ENCODE results near the gene RELN. TPM values are rescaled to one million over a fixed set of nuclear protein-coding genes. Genes with fewer than 3 reads are reported as not detected.

RELN gene
- total RNA-seq, 1 donor from 2014 or later: not detected

DNA sequence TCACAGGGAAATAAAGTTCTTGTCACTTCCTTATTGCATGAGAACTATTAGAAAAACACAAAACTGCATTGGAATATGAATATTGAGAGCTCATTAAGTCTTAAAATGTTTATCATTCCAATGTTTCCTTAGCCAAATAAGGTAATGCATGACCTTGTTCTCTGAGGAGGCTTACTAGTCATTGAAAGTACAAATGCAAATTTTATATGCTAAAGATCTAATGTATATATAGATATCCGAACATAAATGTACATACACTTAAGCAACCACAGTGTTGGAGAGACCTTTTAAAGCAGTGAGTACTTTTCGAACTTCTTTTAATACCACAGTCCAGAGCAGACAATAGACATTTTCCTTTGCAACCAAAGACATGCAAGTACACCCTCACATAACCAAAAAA is 96.1 kb downstream of the RELN start:
- no peaks in the 10 kb centered on the region for H3K27me3 Mint-ChIP-seq (ENCODE audit: insufficient read depth)
- no peaks in the 10 kb centered on the region for H3K36me3 Mint-ChIP-seq (ENCODE audit: low read depth)
- no peak overlapping the region for H3K4me3 Mint-ChIP-seq
- no peak overlapping the region for H3K27ac Mint-ChIP-seq
- intact Hi-C loops (cut with micrococcal nuclease): no loop called here
- H3K4me1 Mint-ChIP-seq (ENCODE audit: low read depth): no peaks in the 10 kb centered on the region
- H3K9me3 Mint-ChIP-seq: peaks cover 3% of the 10 kb centered on the region
- no peak for DNase-seq (ENCODE audit: low spot score)

- Mint-ChIP-seq H3K36me3 (ENCODE audit: low read depth) (no peaks in the 10 kb centered on the region), H3K4me1 (ENCODE audit: low read depth) (no peaks in the 10 kb centered on the region), H3K27me3 (ENCODE audit: insufficient read depth) (no peaks in the 10 kb centered on the region), H3K4me3 (no peak overlapping the region), H3K27ac (no peak overlapping the region), H3K9me3 (no peaks in the 10 kb centered on the region)
- intact Hi-C loops (cut with micrococcal nuclease): no loop called here
- no peak for DNase-seq (ENCODE audit: low spot score)
These were observed 100.0 kb downstream of the RELN start for GRCh38 chr7:103889451-103889850.

DNA sequence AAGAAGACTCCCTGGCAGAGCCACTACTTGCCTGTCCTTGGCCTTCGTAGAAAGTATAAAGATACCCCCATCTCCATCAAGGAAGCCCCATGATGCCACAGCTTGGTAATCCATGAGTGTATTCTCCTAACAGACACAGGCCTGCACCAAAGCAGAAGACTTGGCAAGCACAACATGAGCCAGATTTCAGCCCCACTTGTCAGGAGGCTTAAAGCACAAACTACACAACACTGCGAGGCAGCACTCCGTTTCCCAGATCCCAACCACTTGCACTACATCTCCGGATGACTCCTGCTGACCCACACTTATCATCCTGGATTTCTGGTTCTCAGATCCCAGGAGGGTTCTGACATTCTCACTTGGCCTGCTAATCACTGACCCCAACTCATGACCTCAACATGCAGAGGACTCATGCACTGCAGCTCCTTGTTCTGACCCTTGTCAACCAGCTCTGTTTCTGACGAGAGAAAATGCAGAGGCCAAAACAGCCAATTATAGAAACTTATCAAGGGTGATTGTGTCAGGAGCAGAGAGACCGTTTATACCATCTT is 100.8 kb downstream of the RELN start:
- intact Hi-C loops (cut with micrococcal nuclease): no loop called here
- H3K27me3 Mint-ChIP-seq (ENCODE audit: insufficient read depth): no peaks in the 10 kb centered on the region
- no peaks in the 10 kb centered on the region for H3K9me3 Mint-ChIP-seq

GRCh38 chr7:103887853-103888602 is 101.4 kb downstream of the RELN start:
- H3K4me1 Mint-ChIP-seq (ENCODE audit: low read depth): no peaks in the 10 kb centered on the region
- H3K4me3 Mint-ChIP-seq: no peak overlapping the region
- no peak for DNase-seq (ENCODE audit: low spot score)
- no peaks in the 10 kb centered on the region for H3K36me3 Mint-ChIP-seq (ENCODE audit: low read depth)
- no peaks in the 10 kb centered on the region for H3K27me3 Mint-ChIP-seq (ENCODE audit: insufficient read depth)
- no peak overlapping the region for H3K27ac Mint-ChIP-seq
- intact Hi-C loops (cut with micrococcal nuclease): no loop called here
- H3K9me3 Mint-ChIP-seq: no peaks in the 10 kb centered on the region

More for the DNA sequence above, 100.8 kb downstream of the RELN start:
- no peaks in the 10 kb centered on the region for H3K4me1 Mint-ChIP-seq (ENCODE audit: low read depth)
- no peak for DNase-seq (ENCODE audit: low spot score)
- H3K27ac Mint-ChIP-seq: no peak overlapping the region
- H3K36me3 Mint-ChIP-seq (ENCODE audit: low read depth): no peaks in the 10 kb centered on the region
- H3K4me3 Mint-ChIP-seq: no peak overlapping the region

DNA sequence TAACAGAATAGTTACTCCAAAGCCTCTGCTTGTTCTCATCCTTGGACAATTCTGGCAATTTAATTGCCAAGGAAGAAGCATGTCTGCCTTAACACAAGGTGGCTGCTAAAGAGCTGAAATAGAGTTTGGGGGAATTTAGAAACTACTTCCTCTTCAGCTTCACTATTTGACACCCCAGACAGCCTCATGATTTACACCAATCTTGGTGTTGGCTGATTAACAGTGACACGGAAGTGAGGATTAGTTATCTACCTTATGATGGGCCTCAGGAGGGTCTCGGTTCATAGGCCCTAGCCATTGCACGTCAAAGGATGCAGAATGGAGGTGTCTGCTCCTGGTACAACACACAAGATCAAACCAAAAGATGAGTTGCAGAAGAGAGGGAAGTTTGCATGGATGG is 102.4 kb downstream of the RELN start:
- intact Hi-C loops (cut with micrococcal nuclease): no loop called here
- no peak overlapping the region for H3K27ac Mint-ChIP-seq
- no peaks in the 10 kb centered on the region for H3K36me3 Mint-ChIP-seq (ENCODE audit: low read depth)
- H3K27me3 Mint-ChIP-seq (ENCODE audit: insufficient read depth): no peaks in the 10 kb centered on the region
- no peaks in the 10 kb centered on the region for H3K4me1 Mint-ChIP-seq (ENCODE audit: low read depth)
- DNase-seq (ENCODE audit: low spot score): no peak
- no peaks in the 10 kb centered on the region for H3K9me3 Mint-ChIP-seq
- H3K4me3 Mint-ChIP-seq: no peak overlapping the region

DNA sequence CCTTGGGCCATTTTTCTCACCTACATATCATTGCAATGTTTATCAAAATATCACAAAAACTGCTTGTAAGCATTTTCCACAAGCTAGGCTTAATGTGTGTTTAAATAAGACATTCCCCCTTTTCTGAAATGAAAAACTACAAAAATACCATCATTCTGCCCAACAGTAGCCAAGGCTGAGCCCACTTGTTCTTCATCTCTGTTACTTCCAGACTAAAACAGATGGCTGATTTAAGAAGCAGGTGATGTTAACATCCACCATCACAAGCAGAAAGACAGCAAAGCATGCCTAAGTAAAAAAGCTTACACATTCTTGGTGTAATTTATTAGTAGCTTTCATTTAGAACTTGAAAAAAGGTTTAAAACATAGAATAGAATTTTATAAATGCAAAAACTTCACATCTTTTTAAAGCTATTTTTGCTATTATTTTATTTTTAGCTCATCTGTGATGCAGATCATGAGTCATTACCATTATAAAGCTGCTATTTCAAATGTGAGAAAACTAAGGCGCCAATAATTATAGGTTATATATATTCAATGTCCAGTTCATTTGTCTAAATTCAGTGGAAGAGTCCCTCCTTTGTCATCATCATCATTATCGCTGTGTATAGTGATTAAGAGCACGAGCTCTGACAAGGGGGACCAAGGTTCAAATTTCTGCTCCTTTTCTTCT is 109.4 kb downstream of the RELN start:
- H3K27ac Mint-ChIP-seq: no peak overlapping the region
- no peaks in the 10 kb centered on the region for H3K4me1 Mint-ChIP-seq (ENCODE audit: low read depth)
- intact Hi-C loops (cut with micrococcal nuclease): no loop called here
- H3K27me3 Mint-ChIP-seq (ENCODE audit: insufficient read depth): no peaks in the 10 kb centered on the region
- no peak for DNase-seq (ENCODE audit: low spot score)
- H3K9me3 Mint-ChIP-seq: no peaks in the 10 kb centered on the region
- H3K4me3 Mint-ChIP-seq: no peak overlapping the region
- H3K36me3 Mint-ChIP-seq (ENCODE audit: low read depth): no peaks in the 10 kb centered on the region

GRCh38 chr7:103879411-103879810 is 110.0 kb downstream of the RELN start:
- intact Hi-C loops (cut with micrococcal nuclease): no loop called here
- no peaks in the 10 kb centered on the region for H3K4me1 Mint-ChIP-seq (ENCODE audit: low read depth)
- H3K4me3 Mint-ChIP-seq: no peak overlapping the region
- H3K27me3 Mint-ChIP-seq (ENCODE audit: insufficient read depth): no peaks in the 10 kb centered on the region
- H3K36me3 Mint-ChIP-seq (ENCODE audit: low read depth): no peaks in the 10 kb centered on the region
- H3K27ac Mint-ChIP-seq: no peak overlapping the region
- no peak for DNase-seq (ENCODE audit: low spot score)
- no peaks in the 10 kb centered on the region for H3K9me3 Mint-ChIP-seq

DNA sequence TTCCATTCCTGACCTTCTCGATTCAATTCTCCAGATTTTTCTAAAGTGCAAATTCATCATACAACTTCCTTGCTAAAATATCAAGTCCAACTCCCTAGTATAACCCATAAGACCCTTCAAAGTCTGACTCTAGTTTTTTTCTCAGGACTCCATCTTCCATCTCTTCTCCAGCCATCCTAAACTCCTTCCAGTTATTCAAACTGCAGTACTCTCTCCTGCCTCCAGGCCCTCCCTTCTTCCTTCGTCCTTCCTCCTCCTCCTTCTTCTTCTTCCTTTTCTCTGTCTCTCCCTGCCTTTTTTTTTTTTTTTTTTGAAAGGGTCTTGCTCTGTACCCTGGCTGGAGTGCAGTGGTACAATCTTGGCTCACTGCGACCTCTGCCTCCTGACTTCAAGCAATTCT is 111.9 kb downstream of the RELN start:
- Mint-ChIP-seq H3K9me3 (no peaks in the 10 kb centered on the region), H3K27me3 (ENCODE audit: insufficient read depth) (no peaks in the 10 kb centered on the region), H3K27ac (no peak overlapping the region), H3K36me3 (ENCODE audit: low read depth) (no peaks in the 10 kb centered on the region), H3K4me3 (no peak overlapping the region), H3K4me1 (ENCODE audit: low read depth) (no peaks in the 10 kb centered on the region)
- intact Hi-C loops (cut with micrococcal nuclease): no loop called here
- DNase-seq (ENCODE audit: low spot score): no peak

GRCh38 chr7:103875718-103876117 is 113.7 kb downstream of the RELN start:
- Mint-ChIP-seq H3K9me3 (no peaks in the 10 kb centered on the region), H3K4me1 (ENCODE audit: low read depth) (no peaks in the 10 kb centered on the region)

GRCh38 chr7:103871473-103871872 is 118.0 kb downstream of the RELN start:
- intact Hi-C loops (cut with micrococcal nuclease): no loop called here
- no peak for DNase-seq (ENCODE audit: low spot score)
- no peaks in the 10 kb centered on the region for H3K36me3 Mint-ChIP-seq (ENCODE audit: low read depth)

More at GRCh38 chr7:103875718-103876117, 113.7 kb downstream of the RELN start:
- intact Hi-C loops (cut with micrococcal nuclease): no loop called here
- no peaks in the 10 kb centered on the region for H3K27me3 Mint-ChIP-seq (ENCODE audit: insufficient read depth)
- H3K4me3 Mint-ChIP-seq: no peak overlapping the region
- H3K36me3 Mint-ChIP-seq (ENCODE audit: low read depth): no peaks in the 10 kb centered on the region
- H3K27ac Mint-ChIP-seq: no peak overlapping the region
- no peak for DNase-seq (ENCODE audit: low spot score)

GRCh38 chr7:103870664-103871063 is 118.8 kb downstream of the RELN start:
- Mint-ChIP-seq H3K27ac (no peak overlapping the region), H3K9me3 (no peaks in the 10 kb centered on the region), H3K27me3 (ENCODE audit: insufficient read depth) (no peaks in the 10 kb centered on the region), H3K4me3 (no peak overlapping the region), H3K36me3 (ENCODE audit: low read depth) (no peaks in the 10 kb centered on the region), H3K4me1 (ENCODE audit: low read depth) (no peaks in the 10 kb centered on the region)
- intact Hi-C loops (cut with micrococcal nuclease): no loop called here
- no peak for DNase-seq (ENCODE audit: low spot score)

More at GRCh38 chr7:103871473-103871872, 118.0 kb downstream of the RELN start:
- Mint-ChIP-seq H3K27me3 (ENCODE audit: insufficient read depth) (no peaks in the 10 kb centered on the region), H3K27ac (no peak overlapping the region), H3K9me3 (no peaks in the 10 kb centered on the region), H3K4me1 (ENCODE audit: low read depth) (no peaks in the 10 kb centered on the region), H3K4me3 (no peak overlapping the region)

- Mint-ChIP-seq H3K27ac (no peak overlapping the region), H3K4me3 (no peak overlapping the region), H3K9me3 (no peaks in the 10 kb centered on the region), H3K4me1 (ENCODE audit: low read depth) (no peaks in the 10 kb centered on the region), H3K27me3 (ENCODE audit: insufficient read depth) (no peaks in the 10 kb centered on the region), H3K36me3 (ENCODE audit: low read depth) (no peaks in the 10 kb centered on the region)
- no peak for DNase-seq (ENCODE audit: low spot score)
- intact Hi-C loops (cut with micrococcal nuclease): no loop called here
These were observed 121.6 kb downstream of the RELN start for GRCh38 chr7:103867874-103868273.

GRCh38 chr7:103866919-103867318 is 122.5 kb downstream of the RELN start:
- no peak overlapping the region for H3K4me3 Mint-ChIP-seq
- H3K27me3 Mint-ChIP-seq (ENCODE audit: insufficient read depth): no peaks in the 10 kb centered on the region
- intact Hi-C loops (cut with micrococcal nuclease): no loop called here
- H3K9me3 Mint-ChIP-seq: no peaks in the 10 kb centered on the region
- H3K27ac Mint-ChIP-seq: no peak overlapping the region
- H3K36me3 Mint-ChIP-seq (ENCODE audit: low read depth): no peaks in the 10 kb centered on the region
- DNase-seq (ENCODE audit: low spot score): no peak
- no peaks in the 10 kb centered on the region for H3K4me1 Mint-ChIP-seq (ENCODE audit: low read depth)
